ENCODE data around the gene MYOZ1.
"Not testable (repeated sequence)": the region's sequence is repeated elsewhere in the genome, so short reads cannot be mapped to it uniquely, and the experiment has no call there.

Gene MYOZ1

GRCh38 chr10:73647211-73647874 is 6.1 kb upstream of the MYOZ1 start:
- no peak for DNase-seq

- DNase-seq = no peak
These were observed 5.3 kb upstream of the MYOZ1 start for GRCh38 chr10:73646598-73647041.

DNA sequence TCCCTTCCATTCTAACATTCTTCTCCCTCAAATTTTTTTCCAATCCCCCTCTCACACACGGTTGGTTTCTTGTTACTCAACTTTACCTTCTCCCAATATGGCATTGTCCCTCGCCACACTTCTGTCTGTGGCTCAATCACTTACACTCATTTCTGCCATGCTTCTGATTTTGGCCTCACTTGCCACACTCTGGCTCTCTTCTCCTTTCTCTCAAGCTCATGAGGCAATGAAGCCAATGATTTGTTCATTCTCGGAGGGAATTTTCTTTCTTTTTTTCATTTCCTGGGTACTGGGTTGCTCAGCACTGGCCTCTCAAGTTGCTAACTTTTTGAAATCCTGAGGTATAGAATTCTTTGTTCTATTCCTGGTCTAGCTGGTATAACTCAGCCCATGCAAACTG is 4.0 kb upstream of the MYOZ1 start:
- no peak for DNase-seq

DNA sequence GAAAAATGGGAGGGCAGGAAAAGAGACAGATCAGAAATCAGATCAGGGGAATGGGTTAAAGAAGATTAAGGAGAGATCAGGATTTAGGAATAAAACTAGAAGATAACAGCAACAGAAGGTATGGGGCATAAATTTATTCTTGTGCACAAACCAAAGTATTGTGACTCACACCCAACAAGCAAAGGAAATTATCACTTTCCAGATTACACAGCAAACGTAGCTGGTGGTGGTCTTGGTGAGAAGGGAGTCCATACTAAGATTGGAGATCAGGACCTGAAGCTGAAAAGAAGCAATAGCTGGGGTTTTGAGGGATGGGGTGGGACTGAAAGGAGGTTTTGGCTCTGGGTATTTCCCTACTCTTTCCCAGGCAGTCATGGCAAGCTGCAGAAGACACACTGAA is 3.5 kb upstream of the MYOZ1 start:
- DNase-seq = no peak

DNA sequence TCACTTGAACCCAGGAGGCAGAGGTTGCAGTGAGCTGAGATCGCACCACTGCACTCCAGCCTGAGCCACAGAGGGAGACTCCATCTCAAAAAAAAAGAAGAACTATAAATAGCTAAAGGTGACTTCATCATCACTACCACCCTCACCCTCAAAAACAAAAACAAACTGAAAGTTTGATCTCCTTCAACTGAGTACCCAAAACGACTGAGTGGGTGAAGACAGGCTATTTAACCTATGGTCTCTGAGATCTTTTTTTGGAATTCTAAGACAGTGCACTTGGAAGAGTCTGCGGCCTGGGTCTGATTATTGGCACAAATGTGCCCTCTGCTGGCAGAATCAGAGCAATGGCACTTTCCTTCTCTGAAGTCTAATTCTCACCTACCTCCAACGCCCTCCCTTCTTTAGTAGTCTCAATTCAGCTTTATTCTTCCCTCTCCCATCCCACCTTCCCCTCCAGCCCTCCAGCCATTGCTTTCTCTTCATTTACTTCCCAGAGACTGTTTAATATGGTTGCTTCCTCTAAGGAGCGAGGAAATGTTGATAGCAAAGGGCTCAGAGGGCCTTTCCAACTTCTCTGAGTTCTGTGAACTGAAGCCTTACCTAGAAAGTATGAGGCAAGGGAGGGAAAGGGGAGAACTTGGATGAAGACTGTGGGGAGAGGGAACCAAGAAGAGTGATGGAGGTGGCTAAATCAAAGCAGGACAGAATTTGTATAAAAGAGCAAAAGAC is 2.9 kb upstream of the MYOZ1 start:
- peak; percentile 21 for DNase-seq

DNA sequence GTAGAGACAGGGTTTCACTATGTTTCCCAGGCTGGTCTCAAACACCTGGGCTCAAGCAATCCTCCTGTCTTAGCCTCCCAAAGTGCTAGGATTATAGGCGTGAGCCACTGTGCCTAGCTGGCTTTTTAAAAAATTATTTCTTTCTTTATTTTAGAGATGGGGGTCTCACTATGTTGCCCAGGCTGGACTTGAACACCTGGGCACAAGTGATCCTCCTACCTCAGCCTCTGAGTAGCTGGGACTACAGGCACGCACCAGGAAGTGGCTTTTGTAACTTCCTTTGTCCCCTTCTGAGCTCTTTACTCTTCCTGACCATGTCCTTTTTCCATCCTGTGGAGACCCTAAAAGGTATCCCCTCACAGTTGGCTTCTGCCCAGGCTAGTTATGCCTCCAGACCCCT is 2.1 kb upstream of the MYOZ1 start:
- DNase-seq = no peak

- no peak for DNase-seq
These were observed 2.0 kb downstream of the MYOZ1 start for GRCh38 chr10:73639286-73639685.

DNA sequence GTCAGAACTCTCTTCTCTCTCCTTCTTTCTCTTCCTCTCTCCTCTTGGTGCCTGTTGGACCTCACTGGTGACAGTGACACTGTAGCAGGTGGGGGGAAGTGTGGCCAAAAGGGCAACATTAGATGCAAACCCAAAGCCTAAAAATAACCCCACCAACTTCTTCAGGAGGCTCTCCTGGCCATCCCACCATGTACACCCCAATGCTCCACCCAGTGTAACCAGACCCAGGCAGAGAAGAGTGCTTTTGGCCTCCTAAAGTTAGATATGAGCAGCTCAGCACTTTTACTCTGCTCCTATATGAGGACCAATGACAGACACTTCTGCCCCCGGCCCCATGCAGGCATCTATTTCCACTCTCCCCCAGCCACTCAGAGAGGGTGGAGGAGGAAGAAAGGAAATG is 5.5 kb downstream of the MYOZ1 start:
- no peak for DNase-seq

DNA sequence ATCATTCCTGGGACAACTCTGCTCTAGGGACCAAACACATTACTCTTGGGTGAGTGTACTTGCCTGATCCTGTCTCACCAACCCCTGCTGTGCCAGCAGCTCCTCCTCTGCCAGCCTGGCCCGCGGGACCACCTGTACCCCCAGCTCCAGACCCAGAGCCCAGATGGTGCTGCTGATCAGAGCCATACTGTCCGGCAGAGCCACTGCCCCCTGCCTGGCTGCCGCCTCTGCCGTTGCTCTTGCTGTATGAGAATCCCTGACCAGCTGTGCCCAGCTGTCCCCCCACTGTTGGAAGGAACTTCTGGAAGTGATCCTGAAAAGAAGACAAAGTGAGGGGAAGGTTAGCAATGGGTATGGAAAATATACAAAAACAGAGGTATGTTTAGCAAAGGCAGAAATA is 6.9 kb downstream of the MYOZ1 start:
- no peak for DNase-seq

DNA sequence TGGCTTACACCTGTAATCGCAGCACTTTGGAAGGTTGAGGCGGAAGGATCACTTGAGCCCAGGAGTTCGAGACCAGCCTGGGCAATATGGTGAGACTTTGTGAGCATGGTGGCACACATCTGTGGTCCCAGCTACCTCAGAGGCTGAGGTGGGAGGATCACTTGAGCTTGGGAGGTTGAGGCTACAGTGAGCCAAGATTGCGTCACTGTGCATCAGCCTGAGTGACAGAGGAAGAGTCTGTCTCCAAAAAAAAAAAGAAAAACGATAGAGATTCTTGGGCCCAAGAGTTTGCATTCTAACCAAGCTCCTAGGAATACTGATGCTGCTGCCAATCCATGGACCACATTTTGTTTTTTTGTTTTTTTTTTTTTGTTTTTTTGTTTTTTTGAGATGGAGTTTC is 12.1 kb downstream of the MYOZ1 start:
- DNase-seq = no peak

DNA sequence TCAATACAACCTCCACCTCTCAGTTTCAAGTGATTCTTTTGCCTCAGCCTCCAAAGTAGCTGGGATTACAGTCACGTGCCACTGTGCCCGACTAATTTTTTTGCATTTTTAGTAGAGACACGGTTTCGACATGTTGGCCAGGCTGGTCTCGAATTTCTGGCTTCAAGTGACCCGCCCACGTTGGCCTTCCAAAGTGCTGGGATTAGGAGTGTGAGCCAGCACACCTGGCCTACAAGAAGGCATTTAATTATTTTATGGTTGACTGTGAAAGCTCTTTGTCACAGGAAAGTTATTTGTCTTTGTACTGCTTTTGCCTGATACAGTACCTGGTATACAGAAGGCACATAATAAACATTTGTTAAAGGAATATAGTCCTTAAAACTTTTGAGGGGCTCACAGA is 12.9 kb downstream of the MYOZ1 start:
- no peak for DNase-seq

GRCh38 chr10:73627300-73627699 is 14.0 kb downstream of the MYOZ1 start:
- no peak for DNase-seq

- peak; percentile 69 for DNase-seq
These were observed 15.2 kb downstream of the MYOZ1 start for GRCh38 chr10:73625884-73626752.

DNA sequence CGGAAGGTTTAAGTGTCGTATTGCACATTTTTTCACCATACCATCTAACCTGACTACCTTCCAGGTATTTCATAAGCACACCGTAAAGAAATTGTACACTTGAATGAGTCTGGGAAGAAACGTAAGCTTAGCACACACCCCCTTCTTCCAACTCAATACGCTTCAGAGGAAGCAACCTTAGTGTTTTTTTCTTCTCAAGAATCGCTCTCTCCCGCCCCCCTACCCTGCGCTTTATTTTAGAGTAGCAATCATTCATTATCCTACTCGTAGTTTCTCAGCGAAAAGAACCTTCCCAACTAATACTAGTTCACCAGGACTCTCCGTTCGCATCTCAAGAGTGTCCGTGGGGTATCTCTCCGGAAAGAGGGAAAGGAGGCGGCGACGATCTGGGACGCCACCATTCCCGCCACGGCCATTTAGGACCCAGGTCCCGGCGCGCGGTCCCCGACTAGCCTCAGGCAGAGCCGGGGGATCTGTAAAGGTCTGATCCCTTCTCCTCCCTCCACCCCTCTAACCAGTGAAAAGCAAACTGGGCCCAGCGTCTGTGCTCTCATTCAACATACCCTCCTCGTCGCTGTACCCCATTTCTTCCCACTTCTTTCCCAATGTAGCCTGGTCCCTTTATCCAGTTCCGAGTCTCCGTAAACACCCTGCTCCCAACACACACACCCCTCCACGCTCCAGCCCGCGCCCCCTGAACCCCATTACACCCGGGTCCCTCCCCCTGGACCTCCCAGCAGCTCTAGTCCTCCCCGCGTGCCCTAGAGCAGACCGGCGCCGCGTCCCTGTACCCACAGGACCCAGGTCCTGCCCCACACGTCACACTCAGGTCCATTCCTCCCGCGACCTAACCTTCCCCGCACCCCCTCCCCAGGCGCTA is 16.0 kb downstream of the MYOZ1 start:
- DNase-seq = no peak

DNA sequence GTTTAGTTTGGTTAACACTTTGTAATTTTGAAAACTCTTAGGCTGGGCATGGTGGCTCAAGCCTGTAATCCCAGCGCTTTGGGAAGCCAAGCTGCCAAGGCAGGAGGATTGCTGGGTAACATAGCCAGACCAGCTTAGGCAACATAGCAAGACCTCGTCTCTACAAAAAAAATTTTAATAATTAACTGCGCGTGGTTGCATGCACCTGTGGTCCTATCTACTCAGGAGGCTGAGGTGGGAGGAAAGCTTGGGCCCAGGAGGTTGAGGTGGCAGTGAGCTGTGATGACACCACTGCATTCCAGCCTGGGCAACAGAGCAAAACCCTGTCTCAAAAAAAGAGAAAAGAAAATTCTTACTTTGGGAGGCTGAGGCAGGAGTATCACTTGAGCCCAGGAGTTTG is 18.2 kb downstream of the MYOZ1 start:
- DNase-seq = no peak

DNA sequence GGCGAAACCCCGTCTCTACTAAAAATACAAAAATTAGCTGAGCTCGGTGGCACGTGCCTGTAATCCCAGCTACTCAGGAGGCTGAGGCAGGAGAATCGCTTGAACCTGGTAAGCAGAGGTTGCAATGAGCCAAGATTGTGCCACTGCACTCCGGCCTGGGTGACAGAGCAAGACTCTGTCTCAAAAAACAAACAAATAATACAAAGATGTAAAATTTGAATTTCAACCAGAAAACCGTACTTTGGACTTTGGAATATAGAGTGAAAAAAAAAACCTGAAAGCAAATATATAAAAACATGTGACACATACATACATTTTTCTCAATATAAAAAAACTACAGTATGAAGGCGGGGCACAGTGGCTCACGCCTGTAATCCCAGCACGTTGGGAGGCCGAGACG is 20.3 kb downstream of the MYOZ1 start:
- not testable (repeated sequence) for DNase-seq

DNA sequence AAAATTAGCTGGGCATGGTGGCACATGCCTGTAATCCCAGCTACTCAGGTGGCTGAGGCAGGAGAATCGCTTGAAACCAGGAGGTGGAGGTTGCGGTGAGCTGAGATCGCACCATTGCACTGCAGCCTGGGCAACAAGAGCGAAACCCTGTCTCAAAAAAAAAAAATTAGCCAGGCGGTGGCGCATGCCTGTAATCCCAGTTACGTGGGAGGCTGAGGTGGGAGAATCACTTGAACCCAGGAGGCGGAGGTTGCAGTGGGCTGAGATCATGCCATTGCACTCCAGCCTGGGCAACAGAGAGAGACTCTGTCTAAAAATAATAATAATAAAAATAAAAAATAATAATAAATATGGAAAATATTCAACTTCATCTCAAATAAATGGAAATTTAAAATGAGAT is 24.1 kb downstream of the MYOZ1 start:
- DNase-seq = not testable (repeated sequence)

DNA sequence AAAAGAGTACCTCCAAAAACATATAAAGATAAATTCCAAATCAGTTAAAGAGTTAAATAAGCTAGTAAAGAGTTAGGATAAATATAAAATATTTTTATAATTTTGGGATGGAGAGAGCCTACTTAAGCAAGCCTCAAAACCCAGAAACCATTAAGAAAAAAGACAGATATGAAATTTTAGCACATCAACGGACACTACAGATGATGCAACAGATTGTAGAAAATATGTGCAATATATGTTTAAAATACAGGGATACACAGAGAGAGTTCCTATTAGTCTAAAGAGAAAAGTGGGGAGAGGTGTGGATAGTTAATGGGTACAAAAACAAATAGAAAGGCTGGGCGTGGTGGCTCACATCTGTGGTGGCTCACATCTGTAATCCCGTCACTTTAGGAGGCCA is 26.6 kb downstream of the MYOZ1 start:
- no peak for DNase-seq

DNA sequence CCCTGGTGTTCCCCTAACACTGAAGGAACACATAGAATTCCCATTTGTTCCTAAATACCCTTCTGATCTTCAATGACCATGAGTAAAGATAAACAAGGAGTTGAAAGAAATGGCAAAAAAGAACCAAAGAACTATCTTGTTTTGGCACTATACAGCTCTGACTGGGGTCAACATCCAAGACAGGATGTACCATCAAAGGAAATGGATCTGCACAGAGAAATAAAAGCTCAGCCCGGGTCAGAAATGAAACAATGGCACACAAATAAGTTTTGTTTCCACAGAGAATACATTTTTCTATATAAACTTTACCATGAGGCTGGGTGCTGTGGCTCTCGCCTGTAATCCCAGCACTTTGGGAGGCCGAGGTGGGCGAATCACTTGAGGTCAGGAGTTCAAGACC is 32.2 kb downstream of the MYOZ1 start:
- DNase-seq = no peak

DNA sequence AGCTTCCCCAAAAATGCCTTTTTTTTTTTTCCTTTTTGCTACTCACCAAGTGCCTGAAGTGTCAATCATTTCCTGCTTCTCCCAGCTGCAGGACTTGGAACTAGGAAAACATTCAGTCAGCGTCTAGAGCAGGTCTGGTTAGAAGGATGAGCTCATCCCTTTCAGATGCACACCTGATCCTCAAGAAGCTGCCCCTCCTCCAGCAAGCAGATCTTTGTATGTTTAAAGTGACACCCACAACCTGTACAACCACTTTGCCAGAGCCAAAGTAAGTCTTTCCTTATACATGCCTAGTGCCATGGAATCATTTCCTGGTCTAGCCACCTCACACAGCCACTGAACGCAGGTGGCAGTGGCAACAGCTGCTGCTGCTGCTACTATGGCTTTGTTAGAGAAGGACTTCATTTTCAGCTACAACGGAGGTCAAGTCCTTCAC is 39.8 kb downstream of the MYOZ1 start:
- peak; percentile 6 for DNase-seq

DNA sequence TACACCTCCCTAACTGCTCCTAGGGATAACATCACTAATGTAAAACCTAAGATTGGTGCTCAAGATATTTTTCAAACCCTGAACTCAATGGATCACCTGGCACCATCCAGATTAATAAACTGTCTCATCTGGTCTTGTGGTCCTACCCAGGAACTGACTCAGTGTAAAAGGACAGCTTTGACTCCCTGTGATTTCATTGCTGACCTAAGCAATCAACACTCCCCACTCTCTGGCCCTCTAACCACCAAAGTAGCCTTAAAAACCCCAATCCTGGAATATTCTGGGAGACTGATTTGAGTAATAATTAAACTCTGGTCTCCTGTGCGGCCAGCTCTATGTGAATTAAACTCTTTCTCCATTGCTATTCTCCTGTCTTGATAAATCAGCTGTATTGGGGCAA is 43.9 kb downstream of the MYOZ1 start:
- no peak for DNase-seq

DNA sequence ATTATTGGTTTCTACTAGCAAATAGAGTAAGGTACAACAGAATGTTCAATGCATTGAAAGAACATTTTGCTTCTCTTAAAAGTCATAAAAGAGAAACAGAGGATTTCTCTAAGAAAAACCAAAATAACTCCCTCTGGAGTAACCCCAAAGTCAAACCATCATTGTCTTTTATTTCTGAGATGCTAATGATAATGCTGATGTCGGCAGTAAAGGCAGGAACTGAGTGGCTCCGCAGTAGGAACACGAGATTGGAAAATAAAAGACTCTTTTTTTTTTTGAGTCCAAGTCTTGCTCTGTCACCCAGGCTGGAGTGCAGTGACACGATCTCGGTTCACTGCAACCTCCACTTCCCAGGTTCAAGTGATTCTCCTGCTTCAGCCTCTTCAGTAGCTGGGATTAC is 47.5 kb downstream of the MYOZ1 start:
- DNase-seq = no peak

- DNase-seq = no peak
These were observed 48.2 kb downstream of the MYOZ1 start for GRCh38 chr10:73593110-73593509.
